Kidney epithelial cell (primary cell): Measurements from ENCODE around the gene LFNG. TPM values are rescaled to one million over a fixed set of nuclear protein-coding genes. Genes with fewer than 3 reads are reported as not detected.

Source experiments
- DNase-seq: peaks from one replicate; pipeline ENCODE4 v3.0.0-alpha.2; 2010; ENCODE audit warnings: low read depth
- H3K27me3 ChIP-seq: 2 replicates; pipeline ENCODE4 v1.6.0; 2011; ENCODE audit warnings: low read length; ENCODE audit not compliant: control insufficient read depth, insufficient read depth
- H3K36me3 ChIP-seq: 2 replicates; pipeline ENCODE4 v1.5.1; 2011; ENCODE audit warnings: low read length; ENCODE audit not compliant: control insufficient read depth, insufficient read depth
- H3K4me3 ChIP-seq: 2 replicates; pipeline ENCODE4 v1.5.1; 2011; ENCODE audit warnings: low read depth, mild to moderate bottlenecking, control low read depth, low read length
- total RNA-seq: library from RNA; depleted of rRNA; stranded (reverse); fragments of >200 nt; gene quantifications from 2 replicates; pipeline ENCODE4 v1.2.3, GENCODE V29; 2015
- TF ChIP-seq, protein P1 (sequence below): IDR thresholded peaks from 2 replicates; pipeline ENCODE4 v1.5.1; 2011; ENCODE audit warnings: mild to moderate bottlenecking, moderate library complexity, low read length, control low read depth, inconsistent platforms; ENCODE audit not compliant: insufficient read depth, poor library complexity, severe bottlenecking

LFNG gene
- total RNA-seq, 1 donor from 2014 or later = 39.7 TPM

GRCh38 chr7:2518737-2519118 is 846 bp upstream of the LFNG start:
- H3K4me3 ChIP-seq = no peak overlapping the region
- TF ChIP-seq, protein P1, sequence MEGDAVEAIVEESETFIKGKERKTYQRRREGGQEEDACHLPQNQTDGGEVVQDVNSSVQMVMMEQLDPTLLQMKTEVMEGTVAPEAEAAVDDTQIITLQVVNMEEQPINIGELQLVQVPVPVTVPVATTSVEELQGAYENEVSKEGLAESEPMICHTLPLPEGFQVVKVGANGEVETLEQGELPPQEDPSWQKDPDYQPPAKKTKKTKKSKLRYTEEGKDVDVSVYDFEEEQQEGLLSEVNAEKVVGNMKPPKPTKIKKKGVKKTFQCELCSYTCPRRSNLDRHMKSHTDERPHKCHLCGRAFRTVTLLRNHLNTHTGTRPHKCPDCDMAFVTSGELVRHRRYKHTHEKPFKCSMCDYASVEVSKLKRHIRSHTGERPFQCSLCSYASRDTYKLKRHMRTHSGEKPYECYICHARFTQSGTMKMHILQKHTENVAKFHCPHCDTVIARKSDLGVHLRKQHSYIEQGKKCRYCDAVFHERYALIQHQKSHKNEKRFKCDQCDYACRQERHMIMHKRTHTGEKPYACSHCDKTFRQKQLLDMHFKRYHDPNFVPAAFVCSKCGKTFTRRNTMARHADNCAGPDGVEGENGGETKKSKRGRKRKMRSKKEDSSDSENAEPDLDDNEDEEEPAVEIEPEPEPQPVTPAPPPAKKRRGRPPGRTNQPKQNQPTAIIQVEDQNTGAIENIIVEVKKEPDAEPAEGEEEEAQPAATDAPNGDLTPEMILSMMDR = no peak
- no peaks in the 10 kb centered on the region for H3K36me3 ChIP-seq
- no peak for DNase-seq
- H3K27me3 ChIP-seq = no peaks in the 10 kb centered on the region

DNA sequence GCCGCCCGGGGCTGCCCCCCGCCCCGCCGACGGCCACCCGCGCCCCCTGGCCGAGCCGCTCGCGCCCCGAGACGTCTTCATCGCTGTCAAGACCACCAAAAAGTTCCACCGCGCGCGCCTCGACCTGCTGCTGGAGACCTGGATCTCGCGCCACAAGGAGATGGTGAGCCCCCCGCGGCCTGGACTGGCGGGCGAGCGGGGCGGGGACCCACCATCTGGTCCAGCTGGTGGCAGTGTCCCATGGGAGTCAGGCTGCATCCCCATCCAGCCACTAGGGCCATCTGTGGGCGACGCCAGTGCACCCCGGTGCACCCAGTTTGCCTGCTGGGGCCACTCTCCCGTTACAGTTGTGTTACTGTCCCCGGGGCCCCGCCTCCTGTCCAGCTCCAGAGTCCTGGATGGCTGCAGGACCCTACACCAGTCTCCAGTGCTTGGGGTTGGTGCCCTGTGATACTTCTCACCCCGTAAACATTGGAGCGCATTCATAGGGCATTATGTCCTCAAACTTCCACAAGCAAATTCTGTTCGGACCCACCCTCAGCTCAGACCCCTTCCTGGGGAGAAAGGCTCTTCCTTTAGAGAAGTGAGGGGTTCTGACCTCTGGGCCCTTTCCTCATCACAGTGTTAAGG is 672 bp downstream of the LFNG start:
- Histone ChIP-seq H3K27me3 (no peaks in the 10 kb centered on the region), H3K36me3 (no peaks in the 10 kb centered on the region), H3K4me3 (peak overlapping the region; percentile 71)
- TF ChIP-seq, protein P1 = peak; percentile 22
- DNase-seq = no peak

- TF ChIP-seq, protein P1 = no peak
- no peaks in the 10 kb centered on the region for H3K27me3 ChIP-seq
- H3K36me3 ChIP-seq = no peaks in the 10 kb centered on the region
- peak overlapping the region; percentile 71 for H3K4me3 ChIP-seq
- no peak for DNase-seq
Observed at GRCh38 chr7:2520761-2521290, 1.3 kb downstream of the LFNG start.

DNA sequence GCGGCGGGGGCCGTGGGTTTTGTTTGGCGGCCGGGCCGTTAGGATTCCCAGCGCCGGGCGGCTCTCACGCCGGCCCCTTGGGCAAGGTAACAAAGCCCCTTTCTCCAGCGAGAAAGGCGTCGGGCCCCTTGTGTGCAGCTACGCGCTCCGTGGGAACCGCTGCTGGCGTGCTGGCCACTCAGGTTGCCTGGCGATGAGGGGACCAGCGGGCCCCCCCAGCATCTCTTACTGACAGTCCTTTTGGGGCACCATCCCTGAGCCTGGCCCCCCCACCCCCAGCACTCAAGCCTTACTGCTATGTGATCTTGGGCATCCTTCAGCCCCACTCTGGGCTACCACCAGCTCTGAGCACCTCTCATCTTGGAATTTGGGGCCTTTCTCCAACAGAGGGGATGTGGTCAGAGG is 1.8 kb downstream of the LFNG start:
- Histone ChIP-seq H3K36me3 (no peaks in the 10 kb centered on the region), H3K27me3 (no peaks in the 10 kb centered on the region), H3K4me3 (peak overlapping the region; percentile 71)
- TF ChIP-seq, protein P1 = no peak
- no peak for DNase-seq

DNA sequence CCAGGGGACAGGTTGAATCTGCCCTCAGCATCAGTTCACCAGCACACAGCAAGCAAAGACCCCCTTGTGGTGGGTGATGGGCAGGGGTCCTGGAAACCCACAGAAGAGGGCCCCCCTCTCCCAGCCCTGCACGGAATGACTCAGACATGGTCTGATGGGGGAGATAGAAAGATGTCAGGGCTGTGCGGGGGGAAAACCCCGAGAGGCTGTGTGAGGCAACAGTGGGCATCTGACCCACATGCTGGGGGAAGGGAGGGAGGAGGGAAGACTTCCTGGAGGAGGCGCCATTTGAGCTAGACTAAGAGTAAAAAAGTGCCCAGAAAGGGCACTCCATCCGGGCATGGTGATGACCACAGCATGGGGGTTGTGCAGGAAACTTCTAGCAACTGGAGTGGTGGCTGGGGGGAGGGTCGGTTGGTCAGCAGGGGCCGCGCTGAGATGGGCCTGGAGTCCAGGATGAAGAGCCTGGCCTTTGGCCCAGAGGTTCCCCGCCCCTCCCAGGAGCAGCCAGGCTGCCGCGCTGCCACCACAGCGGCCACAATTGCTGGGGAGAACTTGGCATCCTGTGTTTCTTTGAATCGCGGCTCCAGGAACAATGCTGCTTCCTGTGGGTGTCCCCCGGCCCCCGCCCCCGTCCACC is 2.5 kb downstream of the LFNG start:
- DNase-seq = no peak
- Histone ChIP-seq H3K27me3 (no peaks in the 10 kb centered on the region), H3K36me3 (no peaks in the 10 kb centered on the region), H3K4me3 (peak overlapping the region; percentile 71)
- TF ChIP-seq, protein P1 = no peak
